ENCODE data around the gene LUZP1. TPM values are rescaled to one million over a fixed set of nuclear protein-coding genes. Genes with fewer than 3 reads are reported as not detected.
"Not testable (repeated sequence)": the region's sequence is repeated elsewhere in the genome, so short reads cannot be mapped to it uniquely, and the experiment has no call there.

LUZP1 gene
- 10 to 100 TPM; 14.8 to 22.0 TPM for total RNA-seq

- Mint-ChIP-seq H3K27me3 (no peaks in the 10 kb centered on the region), H3K36me3 (ENCODE audit: low read depth) (no peaks in the 10 kb centered on the region), H3K4me3 (peak within 1 kb of the TSS; percentile 85), H3K27ac (peak within 1 kb of the TSS; percentile 89), H3K4me1 (peaks cover 14% of the 10 kb centered on the region), H3K9me3 (no peaks in the 10 kb centered on the region)
- ATAC-seq (replicated peaks) = peak; percentile 89
These were observed at the start of gene LUZP1 for GRCh38 chr1:23168445-23169194. Gene LUZP1 (minus strand): TSS chr1:23168856.

- no peaks in the 10 kb centered on the region for H3K9me3 Mint-ChIP-seq
- H3K27me3 Mint-ChIP-seq = peaks cover 45% of the 10 kb centered on the region
- ATAC-seq (replicated peaks) = no peak
- H3K36me3 Mint-ChIP-seq (ENCODE audit: low read depth) = no peaks in the 10 kb centered on the region
- H3K4me3 Mint-ChIP-seq = peak within 1 kb of the TSS; percentile 42
- no peak within 1 kb of the TSS for H3K27ac Mint-ChIP-seq
- peaks cover 8% of the 10 kb centered on the region for H3K4me1 Mint-ChIP-seq
These were observed 48.9 kb upstream of the LUZP1 start, which contains the start of gene HTR1D for GRCh38 chr1:23217421-23218115. Gene HTR1D (minus strand): TSS chr1:23217502. CDS start chr1:23194219, 23,283 bp downstream.

- peaks cover 51% of the 10 kb centered on the region for H3K27me3 Mint-ChIP-seq
- H3K36me3 Mint-ChIP-seq (ENCODE audit: low read depth) = no peaks in the 10 kb centered on the region
- peak overlapping the region; percentile 27 for H3K4me3 Mint-ChIP-seq
- no peak overlapping the region for H3K27ac Mint-ChIP-seq
- H3K4me1 Mint-ChIP-seq = peaks cover 8% of the 10 kb centered on the region
- H3K9me3 Mint-ChIP-seq = no peaks in the 10 kb centered on the region
- ATAC-seq (replicated peaks) = no peak
These were observed 48.2 kb upstream of the LUZP1 start for GRCh38 chr1:23216771-23217420.

- no peak for ATAC-seq (replicated peaks)
- Mint-ChIP-seq H3K27me3 (peaks cover 48% of the 10 kb centered on the region), H3K36me3 (ENCODE audit: low read depth) (no peaks in the 10 kb centered on the region), H3K4me3 (peak overlapping the region; percentile 27), H3K9me3 (no peaks in the 10 kb centered on the region), H3K27ac (no peak overlapping the region), H3K4me1 (peaks cover 8% of the 10 kb centered on the region)
These were observed 47.2 kb upstream of the LUZP1 start for GRCh38 chr1:23215751-23216449.

GRCh38 chr1:23215291-23215690 lies 46.6 kb upstream of the LUZP1 start:
- H3K36me3 Mint-ChIP-seq (ENCODE audit: low read depth) = no peaks in the 10 kb centered on the region
- no peaks in the 10 kb centered on the region for H3K9me3 Mint-ChIP-seq
- H3K4me1 Mint-ChIP-seq = peaks cover 8% of the 10 kb centered on the region
- H3K27ac Mint-ChIP-seq = no peak overlapping the region
- no peak overlapping the region for H3K4me3 Mint-ChIP-seq
- H3K27me3 Mint-ChIP-seq = peaks cover 48% of the 10 kb centered on the region
- ATAC-seq (replicated peaks) = no peak

GRCh38 chr1:23214640-23215039 lies 46.0 kb upstream of the LUZP1 start:
- Mint-ChIP-seq H3K27ac (no peak overlapping the region), H3K27me3 (peaks cover 48% of the 10 kb centered on the region), H3K9me3 (no peaks in the 10 kb centered on the region), H3K4me1 (peaks cover 8% of the 10 kb centered on the region), H3K4me3 (no peak overlapping the region), H3K36me3 (ENCODE audit: low read depth) (no peaks in the 10 kb centered on the region)
- no peak for ATAC-seq (replicated peaks)

DNA sequence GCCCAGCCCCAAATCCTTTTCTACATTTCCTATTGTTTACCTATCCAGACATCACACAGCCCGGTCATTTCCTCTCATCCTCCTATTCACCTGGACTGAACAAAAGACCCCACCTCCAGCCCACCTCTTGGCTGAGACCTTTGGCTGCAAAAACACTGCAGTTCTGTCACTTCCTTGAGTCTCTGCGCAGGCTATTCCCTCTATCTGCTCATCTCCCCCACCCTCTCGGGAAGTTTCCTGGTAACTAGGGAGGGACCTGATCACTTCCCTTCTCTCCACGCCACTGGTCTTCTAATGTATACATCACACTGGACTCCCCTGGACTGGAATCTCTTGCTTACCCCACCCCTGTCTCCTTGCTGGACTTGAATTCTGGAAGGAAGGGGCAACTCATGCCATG lies 43.3 kb upstream of the LUZP1 start:
- no peak overlapping the region for H3K4me3 Mint-ChIP-seq
- H3K4me1 Mint-ChIP-seq = peaks cover 4% of the 10 kb centered on the region
- no peak for ATAC-seq (replicated peaks)
- no peaks in the 10 kb centered on the region for H3K9me3 Mint-ChIP-seq
- H3K27me3 Mint-ChIP-seq = peaks cover 33% of the 10 kb centered on the region
- H3K36me3 Mint-ChIP-seq (ENCODE audit: low read depth) = no peaks in the 10 kb centered on the region
- no peak overlapping the region for H3K27ac Mint-ChIP-seq

GRCh38 chr1:23210963-23211362 lies 42.3 kb upstream of the LUZP1 start:
- no peaks in the 10 kb centered on the region for H3K9me3 Mint-ChIP-seq

GRCh38 chr1:23210351-23210785 lies 41.7 kb upstream of the LUZP1 start:
- no peak overlapping the region for H3K27ac Mint-ChIP-seq
- peaks cover 4% of the 10 kb centered on the region for H3K4me1 Mint-ChIP-seq
- no peak for ATAC-seq (replicated peaks)
- no peak overlapping the region for H3K4me3 Mint-ChIP-seq
- no peaks in the 10 kb centered on the region for H3K9me3 Mint-ChIP-seq
- no peaks in the 10 kb centered on the region for H3K36me3 Mint-ChIP-seq (ENCODE audit: low read depth)
- H3K27me3 Mint-ChIP-seq = peaks cover 29% of the 10 kb centered on the region

More at GRCh38 chr1:23210963-23211362, 42.3 kb upstream of the LUZP1 start:
- H3K27ac Mint-ChIP-seq = no peak overlapping the region
- ATAC-seq (replicated peaks) = peak; percentile 21
- peaks cover 30% of the 10 kb centered on the region for H3K27me3 Mint-ChIP-seq
- no peak overlapping the region for H3K4me3 Mint-ChIP-seq
- H3K36me3 Mint-ChIP-seq (ENCODE audit: low read depth) = no peaks in the 10 kb centered on the region
- H3K4me1 Mint-ChIP-seq = peaks cover 4% of the 10 kb centered on the region

DNA sequence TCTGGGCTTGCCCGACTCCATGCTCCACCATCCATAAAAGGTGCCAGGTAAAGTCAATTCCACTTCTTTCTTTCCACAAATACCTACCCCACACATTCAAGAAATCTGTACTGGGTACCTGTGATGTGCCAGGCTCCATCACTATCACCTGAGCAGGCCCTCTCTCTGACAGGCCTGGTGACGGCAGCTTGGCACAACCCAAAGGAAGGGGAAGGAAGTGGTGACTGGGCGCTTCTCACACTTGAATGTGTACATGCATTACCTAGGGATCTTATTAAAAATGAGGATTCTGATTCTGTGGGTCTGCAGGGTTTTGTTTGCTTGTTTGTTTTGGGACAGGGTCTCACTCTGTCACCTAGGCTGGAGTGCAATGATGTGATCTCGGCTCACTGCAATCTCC lies 41.1 kb upstream of the LUZP1 start:
- peaks cover 3% of the 10 kb centered on the region for H3K4me1 Mint-ChIP-seq
- H3K27ac Mint-ChIP-seq = no peak overlapping the region
- no peaks in the 10 kb centered on the region for H3K9me3 Mint-ChIP-seq
- H3K36me3 Mint-ChIP-seq (ENCODE audit: low read depth) = no peaks in the 10 kb centered on the region
- H3K4me3 Mint-ChIP-seq = no peak overlapping the region
- no peak for ATAC-seq (replicated peaks)
- H3K27me3 Mint-ChIP-seq = peaks cover 27% of the 10 kb centered on the region

DNA sequence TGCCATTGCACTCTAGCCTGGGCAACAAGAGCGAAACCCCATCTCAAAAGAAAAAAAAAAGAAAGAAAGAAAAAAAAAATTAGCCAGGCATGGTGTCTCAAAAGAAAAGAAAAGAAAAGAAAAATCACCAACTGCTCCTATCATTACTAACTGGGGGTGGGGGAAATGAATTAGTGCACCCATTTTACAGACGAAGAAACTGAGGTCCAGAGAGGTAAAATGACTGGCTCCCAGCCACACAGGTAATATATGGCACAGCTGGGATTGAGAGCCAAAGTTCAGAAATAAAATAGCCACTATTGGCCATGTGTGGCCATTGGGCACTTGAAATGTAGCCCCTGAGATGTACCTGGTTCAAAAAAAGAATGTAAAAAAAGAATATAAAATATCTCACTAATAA lies 39.9 kb upstream of the LUZP1 start:
- H3K9me3 Mint-ChIP-seq = no peaks in the 10 kb centered on the region
- H3K4me1 Mint-ChIP-seq = no peaks in the 10 kb centered on the region
- H3K4me3 Mint-ChIP-seq = no peak overlapping the region
- H3K27ac Mint-ChIP-seq = no peak overlapping the region
- peaks cover 18% of the 10 kb centered on the region for H3K27me3 Mint-ChIP-seq
- no peaks in the 10 kb centered on the region for H3K36me3 Mint-ChIP-seq (ENCODE audit: low read depth)
- ATAC-seq (replicated peaks) = no peak

DNA sequence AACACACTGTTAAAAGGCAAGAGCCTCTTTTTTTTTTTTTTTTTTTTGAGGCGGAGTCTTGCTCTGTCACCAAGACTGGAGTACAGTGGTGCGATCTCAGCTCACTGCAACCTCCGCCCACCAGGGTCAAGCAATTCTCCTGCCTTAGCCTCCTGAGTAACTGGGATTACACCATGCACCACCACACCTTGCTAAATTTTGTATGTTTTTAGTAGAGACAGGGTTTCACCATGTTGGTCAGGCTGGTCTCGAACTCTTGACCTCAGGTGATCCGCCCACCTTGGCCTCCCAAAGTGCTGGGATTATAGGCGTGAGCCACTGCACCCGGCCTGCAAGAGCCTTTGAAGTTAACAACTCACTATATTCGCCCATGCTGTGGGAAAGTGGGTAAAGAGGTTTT lies 39.1 kb upstream of the LUZP1 start:
- ATAC-seq (replicated peaks); H3K9me3 Mint-ChIP-seq; H3K4me3 Mint-ChIP-seq; H3K36me3 Mint-ChIP-seq (ENCODE audit: low read depth); H3K4me1 Mint-ChIP-seq; H3K27ac Mint-ChIP-seq: not testable (repeated sequence)
- peaks cover 12% of the 10 kb centered on the region for H3K27me3 Mint-ChIP-seq

- H3K4me3 Mint-ChIP-seq = no peak overlapping the region
- no peaks in the 10 kb centered on the region for H3K36me3 Mint-ChIP-seq (ENCODE audit: low read depth)
- no peak overlapping the region for H3K27ac Mint-ChIP-seq
- no peaks in the 10 kb centered on the region for H3K4me1 Mint-ChIP-seq
- peaks cover 4% of the 10 kb centered on the region for H3K27me3 Mint-ChIP-seq
- H3K9me3 Mint-ChIP-seq = no peaks in the 10 kb centered on the region
- ATAC-seq (replicated peaks) = no peak
These were observed 33.6 kb upstream of the LUZP1 start for GRCh38 chr1:23202263-23202749.

DNA sequence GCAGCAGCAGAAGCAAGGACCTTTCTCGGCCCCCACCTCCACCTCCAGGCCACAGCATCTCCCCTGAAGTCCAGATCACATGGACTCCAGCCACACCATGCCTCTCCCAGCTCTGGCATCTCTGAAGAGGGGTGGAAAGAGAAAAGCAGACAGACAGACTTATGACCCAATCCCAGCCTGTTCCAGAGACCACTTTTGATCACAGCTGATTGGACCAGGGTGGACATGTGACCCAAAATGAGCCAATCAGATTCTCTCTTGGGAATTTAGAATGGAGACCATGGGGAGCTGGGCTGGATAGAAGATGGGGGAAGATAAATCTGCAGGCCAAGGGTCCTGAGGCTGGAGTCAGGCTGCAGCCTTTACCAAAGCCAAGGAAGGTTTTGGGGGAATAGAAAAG lies 32.2 kb upstream of the LUZP1 start:
- Mint-ChIP-seq H3K27me3 (no peaks in the 10 kb centered on the region), H3K9me3 (no peaks in the 10 kb centered on the region), H3K4me3 (no peak overlapping the region), H3K4me1 (no peaks in the 10 kb centered on the region), H3K27ac (no peak overlapping the region), H3K36me3 (ENCODE audit: low read depth) (no peaks in the 10 kb centered on the region)
- ATAC-seq (replicated peaks) = no peak

All from activated T-helper 17 cell treated with anti-CD3 and anti-CD28 coated beads, Interleukin-2, amount 50 U/mL, for 72 hours (primary cell).